Mesenchymal stem cell (in vitro differentiated cells and primary cell): ENCODE data around the gene C9orf153.

Source experiments
- DNase-seq: peaks from one replicate; pipeline ENCODE4 v3.0.0-alpha.2; 2013
- H2AFZ ChIP-seq: one replicate; pipeline ENCODE4 v1.6.1; 2013; ENCODE audit warnings: low read depth, mild to moderate bottlenecking, control low read depth, inconsistent platforms, low read length, moderate library complexity
- H2AK5ac ChIP-seq: 2 replicates; pipeline ENCODE4 v1.6.1; 2013; ENCODE audit warnings: low read length, moderate library complexity, mild to moderate bottlenecking, inconsistent platforms; ENCODE audit not compliant: severe bottlenecking
- H2BK120ac ChIP-seq: one replicate; pipeline ENCODE4 v1.6.1; 2013; ENCODE audit warnings: low read depth, mild to moderate bottlenecking, inconsistent platforms, low read length, moderate library complexity
- H2BK12ac ChIP-seq, 2 experiments: one replicate each; pipeline ENCODE4 v1.6.1; 2013; ENCODE audit warnings: inconsistent platforms in 2 of 2, low read length in 2 of 2, mild to moderate bottlenecking in 2 of 2, moderate library complexity in 2 of 2, control low read depth in 1 of 2
- H2BK15ac ChIP-seq: one replicate; pipeline ENCODE4 v1.6.1; 2013; ENCODE audit warnings: mild to moderate bottlenecking, low read depth, inconsistent platforms; ENCODE audit not compliant: poor library complexity, severe bottlenecking
- H2BK5ac ChIP-seq: 2 replicates; pipeline ENCODE4 v1.6.1; 2013; ENCODE audit warnings: low read depth, mild to moderate bottlenecking, low read length, control low read depth, inconsistent platforms; ENCODE audit not compliant: poor library complexity, severe bottlenecking
- H3K14ac ChIP-seq, 2 experiments: one replicate each; pipeline ENCODE4 v1.6.1; 2013; ENCODE audit warnings: inconsistent platforms in 2 of 2, low read length in 2 of 2, control low read depth in 1 of 2, mild to moderate bottlenecking in 1 of 2, moderate library complexity in 1 of 2
- H3K18ac ChIP-seq, 2 experiments: one replicate each; pipeline ENCODE4 v1.6.1; 2013; ENCODE audit warnings: inconsistent platforms in 2 of 2, low read length in 2 of 2, control low read depth in 1 of 2, low read depth in 1 of 2, mild to moderate bottlenecking in 1 of 2
- H3K23ac ChIP-seq, 2 experiments: one replicate each; pipeline ENCODE4 v1.6.1; 2013; ENCODE audit warnings: inconsistent platforms in 2 of 2, low read length in 2 of 2, mild to moderate bottlenecking in 2 of 2, moderate library complexity in 2 of 2, control low read depth in 1 of 2
- H3K27ac ChIP-seq: 2 replicates; pipeline ENCODE4 v1.5.1; 2013; ENCODE audit warnings: mild to moderate bottlenecking, moderate library complexity, low read length, control low read depth, inconsistent platforms; ENCODE audit not compliant: poor library complexity, severe bottlenecking
- H3K27me3 ChIP-seq, 2 experiments: 2 replicates each; pipeline versions ENCODE4 v1.6.1 to v1.7.0; 2013; ENCODE audit warnings: low read length in 2 of 2, mild to moderate bottlenecking in 2 of 2, moderate library complexity in 2 of 2, control low read depth in 1 of 2, inconsistent platforms in 1 of 2; ENCODE audit not compliant: control insufficient read depth in 1 of 2, insufficient read depth in 1 of 2
- H3K36me3 ChIP-seq, 2 experiments: 2 replicates each; pipeline versions ENCODE4 v1.6.1 to v1.7.0; 2013; ENCODE audit warnings: low read length in 2 of 2, control low read depth in 1 of 2, inconsistent platforms in 1 of 2, low read depth in 1 of 2, mild to moderate bottlenecking in 1 of 2; ENCODE audit not compliant: insufficient read depth in 2 of 2, control insufficient read depth in 1 of 2
- H3K4ac ChIP-seq, 2 experiments: one replicate each; pipeline ENCODE4 v1.6.1; 2013; ENCODE audit warnings: inconsistent platforms in 2 of 2, low read length in 2 of 2, mild to moderate bottlenecking in 2 of 2, moderate library complexity in 2 of 2, control low read depth in 1 of 2, low read depth in 1 of 2
- H3K4me1 ChIP-seq: 2 replicates; pipeline ENCODE4 v1.6.1; 2013; ENCODE audit warnings: low read depth, low read length, control low read depth; ENCODE audit not compliant: control insufficient read depth, insufficient read depth
- H3K4me2 ChIP-seq: 2 replicates; pipeline ENCODE4 v1.6.1; 2013; ENCODE audit warnings: low read length, mild to moderate bottlenecking, inconsistent platforms; ENCODE audit not compliant: poor library complexity, severe bottlenecking
- H3K4me3 ChIP-seq, 2 experiments: 2 replicates each; pipeline versions ENCODE4 v1.5.1 to v1.7.0; 2013; ENCODE audit warnings: low read length in 2 of 2, mild to moderate bottlenecking in 2 of 2, control low read depth in 1 of 2, low read depth in 1 of 2; ENCODE audit not compliant: insufficient read depth in 1 of 2
- H3K79me1 ChIP-seq: replicated peaks from 2 replicates; pipeline ENCODE4 v1.6.1; 2013; ENCODE audit warnings: mild to moderate bottlenecking, control low read depth, low read length, inconsistent platforms; ENCODE audit not compliant: poor library complexity, severe bottlenecking
- H3K9ac ChIP-seq: 2 replicates; pipeline ENCODE4 v1.7.0; 2013; ENCODE audit warnings: mild to moderate bottlenecking, low read length, moderate library complexity
- H3K9me3 ChIP-seq: 2 replicates; pipeline ENCODE4 v1.7.0; 2013; ENCODE audit warnings: mild to moderate bottlenecking, low read length; ENCODE audit not compliant: control insufficient read depth
- H4K8ac ChIP-seq: one replicate; pipeline ENCODE4 v1.6.1; 2013; ENCODE audit warnings: inconsistent platforms, mild to moderate bottlenecking, low read length, moderate library complexity
- H4K91ac ChIP-seq: one replicate; pipeline ENCODE4 v1.6.1; 2013; ENCODE audit warnings: mild to moderate bottlenecking, low read length, inconsistent platforms
- WGBS: methylation state at CpG from one replicate; pipeline ENCODE4 v1.1.7; 2013; ENCODE audit warnings: mixed read lengths; 5-methylcytosine and 5-hydroxymethylcytosine counted together

C9orf153 gene

DNA sequence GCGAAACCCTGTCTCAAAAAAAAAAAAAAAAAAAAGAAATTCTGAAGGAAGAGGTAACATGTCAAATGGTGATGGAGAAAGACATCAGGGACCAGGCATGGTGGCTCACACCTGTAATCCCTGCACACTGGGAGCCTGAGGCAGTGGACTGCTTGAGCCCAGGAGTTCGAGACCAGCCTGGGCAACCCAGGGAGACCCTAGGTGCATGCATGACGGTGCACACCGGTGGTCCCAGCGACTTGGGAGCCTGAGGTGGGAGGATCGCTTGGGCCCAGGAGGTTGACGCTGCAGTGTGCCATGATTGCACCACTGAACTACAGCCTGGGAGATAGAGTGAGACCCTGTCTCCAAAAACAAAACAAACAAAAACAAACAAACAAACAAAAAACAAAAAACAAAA is 21.1 kb upstream of the C9orf153 start:
- H2BK12ac ChIP-seq = no peak overlapping the region

DNA sequence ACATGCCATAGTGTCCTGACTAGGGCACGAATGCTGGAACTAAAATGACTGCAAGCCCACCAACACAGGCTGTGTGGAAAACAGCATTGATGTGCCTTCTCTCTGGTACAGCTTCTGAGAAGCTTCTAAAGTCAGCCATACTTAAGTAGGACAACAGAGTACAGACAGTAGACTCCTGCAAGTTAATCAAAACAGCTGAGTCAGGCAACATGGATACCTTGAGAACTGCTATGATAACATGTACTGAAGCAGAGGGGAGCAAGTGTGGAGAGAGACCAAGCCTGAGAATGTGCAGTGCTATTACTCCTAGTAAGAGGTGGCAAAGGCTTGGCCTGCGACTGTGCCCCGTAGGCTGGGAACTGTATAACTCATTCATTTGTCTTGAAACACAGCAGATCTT is 20.4 kb upstream of the C9orf153 start:
- no peak overlapping the region for H3K4ac ChIP-seq
- H2BK5ac ChIP-seq = no peak overlapping the region
- no peak overlapping the region for H4K91ac ChIP-seq
- no peak overlapping the region for H2BK120ac ChIP-seq
- H3K4me2 ChIP-seq = no peak overlapping the region
- no peak for DNase-seq
- H3K27ac ChIP-seq = no peak overlapping the region
- peaks cover 14% of the 10 kb centered on the region for H3K79me1 ChIP-seq
- no peak overlapping the region for H2AFZ ChIP-seq
- no peak overlapping the region for H2BK15ac ChIP-seq
- H3K18ac ChIP-seq = no peak overlapping the region
- peaks cover 9% of the 10 kb centered on the region for H3K4me1 ChIP-seq
- no peak overlapping the region for H3K23ac ChIP-seq
- H3K9ac ChIP-seq = no peak overlapping the region
- H3K14ac ChIP-seq = no peak overlapping the region
- no peaks in the 10 kb centered on the region for H3K9me3 ChIP-seq
- no peak overlapping the region for H2AK5ac ChIP-seq
- H3K4me3 ChIP-seq = no peak overlapping the region
- 99% methylated on average over 3 of the region's 3 CpGs for WGBS
- H3K27me3 ChIP-seq = no peaks in the 10 kb centered on the region
- H2BK12ac ChIP-seq = no peak overlapping the region
- peaks cover 0 to 13% of the 10 kb centered on the region in 2 experiments for H3K36me3 ChIP-seq
- no peak overlapping the region for H4K8ac ChIP-seq

More for the DNA sequence above, 21.1 kb upstream of the C9orf153 start:
- Histone ChIP-seq H3K14ac (peak overlapping the region in 1 of 2 experiments; percentile 8), H3K27me3 (no peaks in the 10 kb centered on the region), H3K4ac (no peak overlapping the region), H3K23ac (no peak overlapping the region), H3K4me1 (peaks cover 8% of the 10 kb centered on the region), H3K9me3 (no peaks in the 10 kb centered on the region), H3K36me3 (peaks cover 0 to 17% of the 10 kb centered on the region in 2 experiments), H3K79me1 (peaks cover 10% of the 10 kb centered on the region), H3K4me2 (no peak overlapping the region), H4K8ac (no peak overlapping the region), H3K9ac (peak overlapping the region; percentile 98), H2AFZ (no peak overlapping the region), H3K4me3 (peak overlapping the region in 1 of 2 experiments; percentile 84), H4K91ac (no peak overlapping the region), H3K18ac (no peak overlapping the region), H3K27ac (no peak overlapping the region), H2BK120ac (no peak overlapping the region), H2BK15ac (no peak overlapping the region), H2BK5ac (no peak overlapping the region), H2AK5ac (no peak overlapping the region)
- no peak for DNase-seq
- WGBS = 94% methylated on average over 5 of the region's 7 CpGs

DNA sequence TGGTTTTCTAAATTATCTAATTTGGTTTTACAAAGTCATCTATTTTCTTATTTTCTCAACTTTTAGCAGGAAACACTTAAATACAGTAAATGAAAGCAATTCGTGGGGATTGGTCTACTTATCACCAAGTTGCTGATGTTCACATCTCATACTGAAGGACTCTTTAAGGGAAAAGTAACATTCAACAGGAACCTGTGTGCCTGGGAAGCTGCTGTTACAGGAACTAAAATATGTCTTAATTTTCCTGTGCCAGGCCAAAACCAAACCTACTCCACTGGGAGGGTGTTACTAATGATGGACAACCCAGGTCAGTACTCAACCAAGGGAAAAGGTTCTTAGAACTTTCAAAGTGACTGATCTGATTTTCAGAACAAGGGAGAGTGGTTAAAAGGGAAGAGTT is 17.6 kb upstream of the C9orf153 start:
- H3K27ac ChIP-seq = no peak overlapping the region
- no peak overlapping the region for H4K8ac ChIP-seq
- H3K23ac ChIP-seq = no peak overlapping the region
- no CpG with 5 or more reads among the region's 1 CpG for WGBS
- H3K9ac ChIP-seq = peak overlapping the region; percentile 16
- no peak overlapping the region for H3K4me3 ChIP-seq
- H2AFZ ChIP-seq = no peak overlapping the region
- peaks cover 0 to 34% of the 10 kb centered on the region in 2 experiments for H3K36me3 ChIP-seq
- H3K79me1 ChIP-seq = peaks cover 26% of the 10 kb centered on the region
- H3K14ac ChIP-seq = no peak overlapping the region
- no peak overlapping the region for H3K4ac ChIP-seq
- no peak overlapping the region for H2BK15ac ChIP-seq
- H3K4me2 ChIP-seq = no peak overlapping the region
- no peak overlapping the region for H4K91ac ChIP-seq
- no peak overlapping the region for H2BK120ac ChIP-seq
- no peak overlapping the region for H3K18ac ChIP-seq
- no peak for DNase-seq
- no peak overlapping the region for H2BK5ac ChIP-seq
- no peak overlapping the region for H2BK12ac ChIP-seq
- H3K9me3 ChIP-seq = no peaks in the 10 kb centered on the region
- H2AK5ac ChIP-seq = no peak overlapping the region
- H3K27me3 ChIP-seq = no peaks in the 10 kb centered on the region
- peaks cover 8% of the 10 kb centered on the region for H3K4me1 ChIP-seq

DNA sequence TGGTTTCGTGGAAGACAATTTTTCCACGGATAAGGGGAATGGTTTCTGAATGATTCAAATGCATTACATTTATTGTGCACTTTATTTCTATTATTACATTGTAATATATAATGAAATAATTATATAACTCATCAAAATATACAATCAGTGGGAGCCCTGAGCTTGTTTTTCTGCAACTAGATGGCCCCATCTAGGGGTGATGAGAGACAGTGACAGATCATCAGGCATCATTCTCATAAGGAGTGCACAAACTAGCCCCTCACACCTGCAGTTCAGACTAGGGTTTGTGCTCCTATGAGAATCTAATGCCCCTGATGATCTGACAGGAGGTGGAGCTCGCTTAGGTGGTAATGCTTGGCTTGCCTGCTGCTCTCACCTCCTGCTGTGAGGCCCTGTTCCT is 16.5 kb upstream of the C9orf153 start:
- 100% methylated on average over 2 of the region's 3 CpGs for WGBS
- H2AK5ac ChIP-seq = no peak overlapping the region

More for the DNA sequence above, 16.5 kb upstream of the C9orf153 start:
- Histone ChIP-seq H3K4me2 (no peak overlapping the region), H3K4ac (no peak overlapping the region), H3K27ac (no peak overlapping the region), H4K8ac (no peak overlapping the region), H4K91ac (no peak overlapping the region), H3K23ac (no peak overlapping the region), H2BK120ac (no peak overlapping the region), H3K14ac (no peak overlapping the region), H2AFZ (no peak overlapping the region), H3K4me3 (no peak overlapping the region), H2BK12ac (no peak overlapping the region), H3K36me3 (peaks cover 0 to 45% of the 10 kb centered on the region in 2 experiments), H2BK5ac (no peak overlapping the region), H3K79me1 (peaks cover 28% of the 10 kb centered on the region), H3K18ac (no peak overlapping the region), H3K27me3 (no peaks in the 10 kb centered on the region), H3K9ac (no peak overlapping the region), H3K4me1 (peaks cover 8% of the 10 kb centered on the region), H3K9me3 (no peaks in the 10 kb centered on the region), H2BK15ac (no peak overlapping the region)
- DNase-seq = peak; percentile 25
